Left ventricle myocardium inferior (tissue), 1 donor: ENCODE measurements around the gene LRRC10B. TPM values are rescaled to one million over a fixed set of nuclear protein-coding genes. Genes with fewer than 3 reads are reported as not detected.

Source experiments
- DNase-seq: peaks from one replicate; pipeline ENCODE4 v3.0.0-alpha.2; 2020
- H3K27ac ChIP-seq: fragments of 200-600 bp; replicated peaks from 2 replicates; pipeline ENCODE4 v1.8.0; 2021
- H3K27me3 ChIP-seq: fragments of 200-600 bp; 2 replicates; pipeline ENCODE4 v1.8.0; 2021; ENCODE audit warnings: low read depth
- H3K36me3 ChIP-seq: fragments of 200-600 bp; 2 replicates; pipeline ENCODE4 v1.8.0; 2021
- H3K4me1 ChIP-seq: fragments of 200-600 bp; 2 replicates; pipeline ENCODE4 v1.8.0; 2021
- H3K4me3 ChIP-seq: fragments of 200-600 bp; 2 replicates; pipeline ENCODE4 v1.8.0; 2021; ENCODE audit warnings: mild to moderate bottlenecking, moderate library complexity
- H3K9me3 ChIP-seq: fragments of 200-600 bp; replicated peaks from 2 replicates; pipeline ENCODE4 v1.8.0; 2021
- CTCF ChIP-seq: fragments of 200-600 bp; IDR thresholded peaks from 2 replicates; pipeline ENCODE4 v1.8.0; 2021; ENCODE audit warnings: antibody characterized with exemption, mild to moderate bottlenecking, borderline replicate concordance
- intact Hi-C: fragments of 100-400 bp; cut with micrococcal nuclease; formaldehyde crosslinking; loops from one replicate; pipeline ENCODE4 v1.11.0; 2022
- total RNA-seq: library from RNA; stranded (reverse); fragmentation: NEBNext Ultra II Directional; extraction: Animal tissue kit (Norgen Biotek cat#: 25700); gene quantifications from one replicate; pipeline ENCODE4 v1.2.1, GENCODE V29; 2021
- donor health status: DM: no; HTN: yes; CAD: no; lungs with severe emphysema.

Gene LRRC10B
- total RNA-seq, 1 donor from 2014 or later, result 0.88 TPM

DNA sequence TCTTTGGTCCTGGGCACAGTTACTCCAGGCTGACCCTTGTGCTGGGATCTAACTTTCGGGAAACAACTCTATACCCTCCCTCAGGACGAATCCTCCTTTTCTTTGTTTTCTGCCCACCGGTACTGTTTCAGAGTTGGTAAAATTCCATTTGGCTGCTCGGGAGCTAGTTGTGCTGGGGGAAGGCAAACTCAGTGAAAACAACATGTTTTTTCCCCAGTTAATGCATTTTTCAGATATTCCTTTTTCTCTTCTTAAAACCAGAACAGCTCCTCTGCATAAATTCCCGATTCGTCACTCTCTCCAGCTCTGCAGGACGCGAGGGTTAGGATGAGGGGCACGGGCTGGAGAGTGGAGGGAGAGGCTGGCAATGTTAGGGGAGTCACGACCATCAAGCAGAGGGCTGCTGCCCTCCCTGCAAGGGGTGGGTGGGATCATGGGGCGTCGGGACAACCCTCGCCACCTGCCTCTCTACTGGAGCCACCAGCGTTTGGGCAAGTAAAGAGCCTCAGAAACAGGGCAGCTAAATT, 31.3 kb downstream of the LRRC10B start:
- Histone ChIP-seq H3K36me3 (no peaks in the 10 kb centered on the region), H3K4me3 (no peak overlapping the region), H3K27me3 (no peaks in the 10 kb centered on the region), H3K4me1 (peaks cover 59% of the 10 kb centered on the region), H3K9me3 (no peaks in the 10 kb centered on the region), H3K27ac (no peak overlapping the region)
- no peak for DNase-seq
- intact Hi-C loops, result no loop called here
- no peak for TF ChIP-seq CTCF

DNA sequence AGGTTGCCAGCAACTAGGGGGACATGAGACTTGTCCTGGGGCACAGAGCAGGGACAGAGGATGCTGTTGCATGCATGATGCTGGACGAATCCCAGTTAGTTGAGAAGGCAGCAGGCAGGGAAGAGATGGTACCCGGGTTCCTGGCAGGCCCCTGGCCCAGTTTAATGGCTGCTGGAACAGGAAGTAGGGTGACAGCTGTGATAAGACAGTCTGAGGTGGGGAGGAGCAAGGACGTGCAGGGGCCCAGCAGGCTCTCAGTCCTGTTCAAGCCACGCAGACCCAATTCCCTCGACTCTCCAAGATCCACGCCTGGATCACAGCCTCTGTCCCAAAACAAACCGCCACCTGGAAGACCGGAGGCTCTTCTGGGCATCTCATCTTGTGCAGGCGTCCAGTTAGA, 32.0 kb downstream of the LRRC10B start:
- intact Hi-C loops, result no loop called here
- no peak for TF ChIP-seq CTCF
- Histone ChIP-seq H3K4me1 (peaks cover 53% of the 10 kb centered on the region), H3K4me3 (no peak overlapping the region), H3K27ac (no peak overlapping the region), H3K9me3 (no peaks in the 10 kb centered on the region), H3K27me3 (no peaks in the 10 kb centered on the region), H3K36me3 (peaks cover under 1% of the 10 kb centered on the region)
- no peak for DNase-seq

- no peaks in the 10 kb centered on the region for H3K27me3 ChIP-seq
Measured at GRCh38 chr11:61541598-61541997, 33.0 kb downstream of the LRRC10B start.

GRCh38 chr11:61542024-61542461, 33.5 kb downstream of the LRRC10B start:
- Histone ChIP-seq H3K4me3 (no peak overlapping the region), H3K27me3 (no peaks in the 10 kb centered on the region), H3K27ac (no peak overlapping the region), H3K4me1 (peaks cover 38% of the 10 kb centered on the region), H3K9me3 (no peaks in the 10 kb centered on the region), H3K36me3 (peaks cover 6% of the 10 kb centered on the region)
- no peak for DNase-seq
- intact Hi-C loops, result no loop called here
- TF ChIP-seq CTCF, result no peak

More at GRCh38 chr11:61541598-61541997, 33.0 kb downstream of the LRRC10B start:
- intact Hi-C loops, result no loop called here
- H3K4me3 ChIP-seq, result no peak overlapping the region
- no peak overlapping the region for H3K27ac ChIP-seq
- TF ChIP-seq CTCF, result no peak
- no peak for DNase-seq
- H3K36me3 ChIP-seq, result peaks cover 6% of the 10 kb centered on the region
- peaks cover 43% of the 10 kb centered on the region for H3K4me1 ChIP-seq
- H3K9me3 ChIP-seq, result no peaks in the 10 kb centered on the region

DNA sequence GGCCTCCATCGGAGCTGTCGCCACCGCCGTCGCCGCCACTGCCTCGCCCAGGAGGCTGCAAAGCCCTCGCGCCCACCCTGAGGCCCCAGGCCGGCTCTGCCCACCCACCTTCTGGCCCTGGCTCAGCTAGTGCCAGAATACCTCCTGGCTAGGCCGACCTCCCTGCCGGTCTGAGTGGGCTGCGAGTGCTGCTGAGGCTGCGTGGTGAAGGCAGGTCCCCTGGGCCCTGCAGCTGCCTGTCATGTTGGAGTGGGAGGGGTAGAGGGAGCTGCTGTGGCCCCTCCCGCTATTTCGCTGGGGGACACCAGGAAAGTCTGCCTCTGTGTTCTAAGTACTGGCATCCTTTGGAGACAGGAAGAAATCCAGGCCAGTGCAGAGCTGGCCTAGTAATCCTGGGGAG, 34.2 kb downstream of the LRRC10B start:
- no peak for DNase-seq
- no peak overlapping the region for H3K4me3 ChIP-seq
- no peaks in the 10 kb centered on the region for H3K27me3 ChIP-seq
- TF ChIP-seq CTCF, result no peak
- H3K27ac ChIP-seq, result no peak overlapping the region
- H3K9me3 ChIP-seq, result no peaks in the 10 kb centered on the region
- peaks cover 6% of the 10 kb centered on the region for H3K36me3 ChIP-seq
- H3K4me1 ChIP-seq, result peaks cover 38% of the 10 kb centered on the region
- intact Hi-C loops, result no loop called here
